HEK293T (cell line): Measurements from ENCODE around the gene SIPA1L3.

Experiments
- CTCF ChIA-PET: fragments of 350-600 bp; formaldehyde crosslinking; extraction: SDS; loops from one replicate; lab custom pipeline; 2021; ENCODE audit warnings: antibody characterized with exemption, inconsistent platforms; lab: Yijun Ruan, JAX
- POLR2A ChIA-PET: fragments of 350-600 bp; formaldehyde crosslinking; extraction: SDS; loops from one replicate; lab custom pipeline; 2020; ENCODE audit warnings: antibody characterized with exemption, inconsistent platforms; lab: Yijun Ruan, JAX
- DNase-seq: peaks from one replicate; pipeline ENCODE4 v3.0.0; 2012; ENCODE audit warnings: mixed read lengths; ENCODE audit errors: extremely low spot score
- ARNT ChIP-seq: fragments of 450-650 bp; IDR thresholded peaks from 2 replicates; pipeline ENCODE4 v1.6.1; 2017; ENCODE audit warnings: mild to moderate bottlenecking
- BHLHE40 ChIP-seq: fragments of 450-650 bp; IDR thresholded peaks from 2 replicates; pipeline ENCODE4 v1.6.1; 2016; ENCODE audit warnings: mild to moderate bottlenecking, moderate library complexity, borderline replicate concordance
- CTBP1 ChIP-seq: fragments of 450-650 bp; IDR thresholded peaks from 2 replicates; pipeline ENCODE4 v1.6.1; 2016; ENCODE audit warnings: borderline replicate concordance
- ELF4 ChIP-seq: fragments of 450-650 bp; IDR thresholded peaks from 2 replicates; pipeline ENCODE4 v1.6.1; 2017; ENCODE audit warnings: antibody characterized with exemption
- FOXA1 ChIP-seq: fragments of 450-650 bp; IDR thresholded peaks from 2 replicates; pipeline ENCODE4 v1.6.1; 2016; ENCODE audit warnings: mild to moderate bottlenecking
- FOXK2 ChIP-seq: fragments of 450-650 bp; IDR thresholded peaks from 2 replicates; pipeline ENCODE4 v1.6.1; 2016; ENCODE audit warnings: mild to moderate bottlenecking
- FOXM1 ChIP-seq: fragments of 450-650 bp; IDR thresholded peaks from 2 replicates; pipeline ENCODE4 v1.6.1; 2017; ENCODE audit warnings: mild to moderate bottlenecking, borderline replicate concordance
- HDGF ChIP-seq: fragments of 450-650 bp; IDR thresholded peaks from 2 replicates; pipeline ENCODE4 v1.6.1; 2017; ENCODE audit warnings: antibody characterized with exemption, borderline replicate concordance
- L3MBTL2 ChIP-seq: fragments of 450-650 bp; conservative IDR thresholded peaks from 2 replicates; pipeline ENCODE4 v1.6.1; 2016; ENCODE audit warnings: mild to moderate bottlenecking
- LEF1 ChIP-seq: fragments of 450-650 bp; IDR thresholded peaks from 2 replicates; pipeline ENCODE4 v1.6.1; 2017; ENCODE audit warnings: mild to moderate bottlenecking, borderline replicate concordance
- NFRKB ChIP-seq: fragments of 450-650 bp; IDR thresholded peaks from 2 replicates; pipeline ENCODE4 v1.6.1; 2016; ENCODE audit warnings: mild to moderate bottlenecking, moderate library complexity
- SP1 ChIP-seq: fragments of 450-650 bp; IDR thresholded peaks from 2 replicates; pipeline ENCODE4 v1.6.1; 2017
- SUZ12 ChIP-seq: fragments of 450-650 bp; IDR thresholded peaks from 2 replicates; pipeline ENCODE4 v1.6.1; 2016; ENCODE audit warnings: mild to moderate bottlenecking
- TARDBP ChIP-seq: fragments of 450-650 bp; IDR thresholded peaks from 2 replicates; pipeline ENCODE4 v1.6.1; 2016
- ZNF384 ChIP-seq: fragments of 450-650 bp; IDR thresholded peaks from 2 replicates; pipeline ENCODE4 v1.6.1; 2016
- TF ChIP-seq, protein P1 (sequence below): fragments of 450-650 bp; IDR thresholded peaks from 2 replicates; pipeline ENCODE4 v1.6.1; 2016

Gene SIPA1L3

DNA sequence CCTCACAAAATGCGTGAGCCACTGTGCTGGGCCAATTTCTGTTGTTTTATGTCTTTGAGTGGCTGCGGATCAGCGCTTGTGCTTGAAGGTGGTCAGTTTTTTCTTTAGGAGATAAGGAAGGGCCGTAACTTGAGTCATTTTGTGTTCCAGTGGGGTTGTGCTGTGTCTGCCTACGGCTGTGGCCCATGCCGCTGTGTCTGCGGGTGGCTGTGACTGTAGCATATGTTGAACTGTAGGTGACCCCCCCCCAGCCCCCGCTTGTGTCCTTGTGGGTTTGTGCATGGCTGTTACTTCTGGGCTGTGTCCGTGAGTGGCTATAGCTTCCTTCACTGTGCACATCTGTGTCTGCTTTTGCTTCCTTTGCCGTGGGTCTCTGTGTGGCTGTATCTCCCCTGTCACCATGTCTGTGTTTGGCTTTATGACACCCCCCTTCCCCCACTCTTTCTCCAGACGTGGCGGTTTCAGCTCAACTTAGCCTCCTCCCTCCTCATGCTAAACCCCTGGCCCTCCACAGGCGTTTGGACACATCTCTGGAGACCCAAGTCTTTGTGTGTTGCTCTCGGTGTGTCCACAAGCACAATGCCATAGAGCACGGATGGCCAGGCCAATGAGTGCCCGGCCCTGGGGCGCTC is 348.5 kb downstream of the SIPA1L3 start:
- ChIA-PET POLR2A (no interaction called here), CTCF (no interaction called here)
- TF ChIP-seq CTBP1 (no peak), FOXM1 (no peak), LEF1 (no peak), FOXK2 (no peak), FOXA1 (no peak), BHLHE40 (no peak), ARNT (no peak), ZNF384 (no peak), SUZ12 (no peak), L3MBTL2 (no peak), NFRKB (no peak), SP1 (no peak), TARDBP (no peak), HDGF (no peak), ELF4 (no peak)
- TF ChIP-seq, protein P1, sequence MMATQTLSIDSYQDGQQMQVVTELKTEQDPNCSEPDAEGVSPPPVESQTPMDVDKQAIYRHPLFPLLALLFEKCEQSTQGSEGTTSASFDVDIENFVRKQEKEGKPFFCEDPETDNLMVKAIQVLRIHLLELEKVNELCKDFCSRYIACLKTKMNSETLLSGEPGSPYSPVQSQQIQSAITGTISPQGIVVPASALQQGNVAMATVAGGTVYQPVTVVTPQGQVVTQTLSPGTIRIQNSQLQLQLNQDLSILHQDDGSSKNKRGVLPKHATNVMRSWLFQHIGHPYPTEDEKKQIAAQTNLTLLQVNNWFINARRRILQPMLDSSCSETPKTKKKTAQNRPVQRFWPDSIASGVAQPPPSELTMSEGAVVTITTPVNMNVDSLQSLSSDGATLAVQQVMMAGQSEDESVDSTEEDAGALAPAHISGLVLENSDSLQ = no peak
- no peak for DNase-seq
